ENCODE data around the gene GAREM2. TPM values are rescaled to one million over a fixed set of nuclear protein-coding genes. Genes with fewer than 3 reads are reported as not detected.

Gene GAREM2
- polyA plus RNA-seq, 1 donor: 6.7 TPM

GRCh38 chr2:26187114-26187513, 14.2 kb downstream of the GAREM2 start:
- no peak for DNase-seq

- DNase-seq: no peak
Observed at GRCh38 chr2:26187537-26188104, 14.7 kb downstream of the GAREM2 start.

GRCh38 chr2:26189123-26189522, 16.2 kb downstream of the GAREM2 start:
- no peak for DNase-seq

GRCh38 chr2:26189751-26190150, 16.9 kb downstream of the GAREM2 start:
- DNase-seq: no peak

- no peak for DNase-seq
Observed at GRCh38 chr2:26190369-26190768, 17.5 kb downstream of the GAREM2 start.

GRCh38 chr2:26191316-26192159, 18.6 kb downstream of the GAREM2 start:
- no peak for DNase-seq

- DNase-seq: no peak
Observed at GRCh38 chr2:26193578-26194231, 20.8 kb downstream of the GAREM2 start.

GRCh38 chr2:26195040-26195984, 22.4 kb downstream of the GAREM2 start:
- DNase-seq: no peak

GRCh38 chr2:26196683-26197418, 24.0 kb downstream of the GAREM2 start:
- DNase-seq: no peak

- no peak for DNase-seq
Observed at GRCh38 chr2:26197516-26197915, 24.6 kb downstream of the GAREM2 start.

- no peak for DNase-seq
Observed at GRCh38 chr2:26202981-26203490, 30.1 kb downstream of the GAREM2 start.

- DNase-seq: no peak
Observed at GRCh38 chr2:26203906-26204305, 31.0 kb downstream of the GAREM2 start.

GRCh38 chr2:26212011-26212410, 39.1 kb downstream of the GAREM2 start:
- no peak for DNase-seq

- DNase-seq: no peak
Observed at GRCh38 chr2:26214759-26215158, 41.9 kb downstream of the GAREM2 start.

GRCh38 chr2:26215833-26216232, 42.9 kb downstream of the GAREM2 start:
- no peak for DNase-seq

- no peak for DNase-seq
Observed at GRCh38 chr2:26216587-26216986, 43.7 kb downstream of the GAREM2 start.

GRCh38 chr2:26217720-26218119, 44.8 kb downstream of the GAREM2 start:
- no peak for DNase-seq

- no peak for DNase-seq
Observed at GRCh38 chr2:26223018-26223417, 50.1 kb downstream of the GAREM2 start.

GRCh38 chr2:26224095-26224494, 51.2 kb downstream of the GAREM2 start:
- no peak for DNase-seq

GRCh38 chr2:26229595-26229994, 56.7 kb downstream of the GAREM2 start:
- no peak for DNase-seq

GRCh38 chr2:26230806-26231205, 57.9 kb downstream of the GAREM2 start:
- DNase-seq: no peak

Measured in left kidney (tissue), 2 donors.